ENCODE data around the gene NBEAL2.
A peak's percentile ranks its signal among the peaks of the same experiment; 100 is the strongest.
"Not testable (repeated sequence)": the region's sequence is repeated elsewhere in the genome, so short reads cannot be mapped to it uniquely, and the experiment has no call there.

The NBEAL2 gene

GRCh38 chr3:47012342-47013230, 33.1 kb downstream of the NBEAL2 start:
- DNase-seq (ENCODE audit: low read depth), result no peak

GRCh38 chr3:47013231-47013630, 33.8 kb downstream of the NBEAL2 start:
- DNase-seq (ENCODE audit: low read depth), result no peak

GRCh38 chr3:47014036-47014435, 34.6 kb downstream of the NBEAL2 start:
- no peak for DNase-seq (ENCODE audit: low read depth)

GRCh38 chr3:47015151-47015550, 35.7 kb downstream of the NBEAL2 start:
- no peak for DNase-seq (ENCODE audit: low read depth)

- no peak for DNase-seq (ENCODE audit: low read depth)
These were observed 36.8 kb downstream of the NBEAL2 start for GRCh38 chr3:47016086-47016933.

- DNase-seq (ENCODE audit: low read depth), result peak; percentile 61
These were observed 37.5 kb downstream of the NBEAL2 start for GRCh38 chr3:47016934-47017435.

GRCh38 chr3:47017504-47018268, 38.2 kb downstream of the NBEAL2 start:
- no peak for DNase-seq (ENCODE audit: low read depth)

GRCh38 chr3:47018269-47018611, 38.8 kb downstream of the NBEAL2 start:
- no peak for DNase-seq (ENCODE audit: low read depth)

- no peak for DNase-seq (ENCODE audit: low read depth)
These were observed 39.7 kb downstream of the NBEAL2 start for GRCh38 chr3:47019201-47019600.

- DNase-seq (ENCODE audit: low read depth), result no peak
These were observed 40.8 kb downstream of the NBEAL2 start for GRCh38 chr3:47020311-47020710.

GRCh38 chr3:47022641-47023071, 43.2 kb downstream of the NBEAL2 start:
- DNase-seq (ENCODE audit: low read depth), result no peak

- DNase-seq (ENCODE audit: low read depth), result no peak
These were observed 45.5 kb downstream of the NBEAL2 start for GRCh38 chr3:47024932-47025331.

GRCh38 chr3:47026432-47026831, 47.0 kb downstream of the NBEAL2 start:
- not testable (repeated sequence) for DNase-seq (ENCODE audit: low read depth)

- no peak for DNase-seq (ENCODE audit: low read depth)
These were observed 48.7 kb downstream of the NBEAL2 start for GRCh38 chr3:47028146-47028545.

- DNase-seq (ENCODE audit: low read depth), result no peak
These were observed 49.2 kb downstream of the NBEAL2 start for GRCh38 chr3:47028667-47029066.

- not testable (repeated sequence) for DNase-seq (ENCODE audit: low read depth)
These were observed 51.6 kb downstream of the NBEAL2 start for GRCh38 chr3:47031041-47031440.

- DNase-seq (ENCODE audit: low read depth), result no peak
These were observed 55.5 kb downstream of the NBEAL2 start for GRCh38 chr3:47034868-47035489.

GRCh38 chr3:47035645-47036044, 56.2 kb downstream of the NBEAL2 start:
- no peak for DNase-seq (ENCODE audit: low read depth)

GRCh38 chr3:47036145-47036544, 56.7 kb downstream of the NBEAL2 start:
- DNase-seq (ENCODE audit: low read depth), result no peak

GRCh38 chr3:47037302-47037701, 57.8 kb downstream of the NBEAL2 start:
- DNase-seq (ENCODE audit: low read depth), result not testable (repeated sequence)

- no peak for DNase-seq (ENCODE audit: low read depth)
These were observed 61.6 kb downstream of the NBEAL2 start for GRCh38 chr3:47041114-47041513.
